Hepatocyte (in vitro differentiated cells): ENCODE data around the gene MGMT.

Experiments used
- EZH2 ChIP-seq: fragments of 200-600 bp; sonication (generic); IDR thresholded peaks from 2 replicates; pipeline ENCODE4 v1.6.1; 2016; ENCODE audit warnings: antibody characterized with exemption, mild to moderate bottlenecking, borderline replicate concordance
- TF ChIP-seq, protein P1 (sequence below): fragments of 200-600 bp; sonication (generic); IDR thresholded peaks from 2 replicates; pipeline ENCODE4 v1.5.1; 2016; ENCODE audit warnings: antibody characterized with exemption, mild to moderate bottlenecking; ENCODE audit not compliant: poor library complexity

DNA sequence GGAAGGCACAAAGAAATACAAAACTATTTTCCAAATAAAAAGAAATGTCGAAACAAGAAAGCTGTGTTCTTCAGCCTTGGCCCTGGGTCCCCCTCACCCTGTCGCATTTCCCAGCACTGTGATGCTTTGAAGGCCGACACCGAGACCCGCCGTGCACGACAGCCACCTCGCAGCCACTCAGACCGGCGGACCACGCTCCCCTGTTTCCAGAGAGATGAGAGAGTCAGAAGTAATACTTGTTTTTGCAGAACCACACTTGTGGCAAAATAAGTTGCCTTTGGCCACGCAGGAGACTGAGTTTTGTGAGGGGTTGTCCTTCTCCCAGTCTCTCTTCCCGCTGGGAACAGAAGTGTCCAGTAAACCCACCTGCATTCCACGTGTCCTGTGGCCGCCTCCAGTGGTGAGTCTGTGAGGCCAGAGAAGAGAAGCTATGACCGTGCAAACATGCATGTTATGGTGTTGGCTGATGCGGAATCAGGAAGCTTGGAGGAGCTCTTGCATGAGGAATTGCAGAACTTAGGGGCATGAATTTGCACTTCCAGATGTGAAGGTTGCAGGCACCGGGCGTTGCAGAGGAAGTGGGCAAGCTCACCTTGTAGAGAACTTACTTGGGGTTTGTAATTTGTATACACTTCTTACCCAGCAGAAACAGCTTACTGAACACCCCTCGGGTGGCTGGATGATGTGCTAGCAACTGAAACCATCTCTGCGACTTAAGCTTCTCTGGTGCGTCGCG lies 302.5 kb downstream of the MGMT start:
- TF ChIP-seq, protein P1, sequence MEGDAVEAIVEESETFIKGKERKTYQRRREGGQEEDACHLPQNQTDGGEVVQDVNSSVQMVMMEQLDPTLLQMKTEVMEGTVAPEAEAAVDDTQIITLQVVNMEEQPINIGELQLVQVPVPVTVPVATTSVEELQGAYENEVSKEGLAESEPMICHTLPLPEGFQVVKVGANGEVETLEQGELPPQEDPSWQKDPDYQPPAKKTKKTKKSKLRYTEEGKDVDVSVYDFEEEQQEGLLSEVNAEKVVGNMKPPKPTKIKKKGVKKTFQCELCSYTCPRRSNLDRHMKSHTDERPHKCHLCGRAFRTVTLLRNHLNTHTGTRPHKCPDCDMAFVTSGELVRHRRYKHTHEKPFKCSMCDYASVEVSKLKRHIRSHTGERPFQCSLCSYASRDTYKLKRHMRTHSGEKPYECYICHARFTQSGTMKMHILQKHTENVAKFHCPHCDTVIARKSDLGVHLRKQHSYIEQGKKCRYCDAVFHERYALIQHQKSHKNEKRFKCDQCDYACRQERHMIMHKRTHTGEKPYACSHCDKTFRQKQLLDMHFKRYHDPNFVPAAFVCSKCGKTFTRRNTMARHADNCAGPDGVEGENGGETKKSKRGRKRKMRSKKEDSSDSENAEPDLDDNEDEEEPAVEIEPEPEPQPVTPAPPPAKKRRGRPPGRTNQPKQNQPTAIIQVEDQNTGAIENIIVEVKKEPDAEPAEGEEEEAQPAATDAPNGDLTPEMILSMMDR, result no peak
- TF ChIP-seq EZH2, result no peak
